HG02759 (cell line): ENCODE data around the gene NTRK3.
"Not testable (repeated sequence)": the region's sequence is repeated elsewhere in the genome, so short reads cannot be mapped to it uniquely, and the experiment has no call there.

Experiments used
- ATAC-seq: cut with Tn5 transposase; IDR thresholded peaks from one replicate; pipeline ENCODE4 v1.9.1; 2021; ENCODE audit warnings: mild to moderate bottlenecking, moderate library complexity; ENCODE audit not compliant: unreplicated experiment

Gene NTRK3

GRCh38 chr15:87848012-87848411 lies 408.5 kb downstream of the NTRK3 start:
- ATAC-seq = no peak

- ATAC-seq = no peak
These were observed 409.8 kb downstream of the NTRK3 start for GRCh38 chr15:87846746-87847145.

- no peak for ATAC-seq
These were observed 413.2 kb downstream of the NTRK3 start for GRCh38 chr15:87843312-87843711.

- no peak for ATAC-seq
These were observed 415.0 kb downstream of the NTRK3 start for GRCh38 chr15:87841426-87841998.

- not testable (repeated sequence) for ATAC-seq
These were observed 420.7 kb downstream of the NTRK3 start for GRCh38 chr15:87835830-87836229.

GRCh38 chr15:87833333-87833732 lies 423.2 kb downstream of the NTRK3 start:
- ATAC-seq = not testable (repeated sequence)

- no peak for ATAC-seq
These were observed 427.0 kb downstream of the NTRK3 start for GRCh38 chr15:87829332-87830050.

GRCh38 chr15:87828608-87829007 lies 427.9 kb downstream of the NTRK3 start:
- ATAC-seq = no peak

- no peak for ATAC-seq
These were observed 429.4 kb downstream of the NTRK3 start for GRCh38 chr15:87827131-87827530.

GRCh38 chr15:87826119-87826747 lies 430.3 kb downstream of the NTRK3 start:
- no peak for ATAC-seq

GRCh38 chr15:87818756-87819155 lies 437.8 kb downstream of the NTRK3 start:
- ATAC-seq = no peak

GRCh38 chr15:87817553-87817952 lies 439.0 kb downstream of the NTRK3 start:
- ATAC-seq = no peak

GRCh38 chr15:87816811-87817210 lies 439.7 kb downstream of the NTRK3 start:
- no peak for ATAC-seq

- no peak for ATAC-seq
These were observed 440.5 kb downstream of the NTRK3 start for GRCh38 chr15:87816016-87816415.
